Measurements from ENCODE around the gene PRKCB.

GRCh38 chr16:24062270-24062817 is 226.6 kb downstream of the PRKCB start:
- TF ChIP-seq SP1 (IDR thresholded peaks at IDR 0.05; ENCODE audit: low read depth, low read length): no peak
- no peak for TF ChIP-seq EP300 (IDR thresholded peaks at IDR 0.05; ENCODE audit: borderline replicate concordance in 1 of 2, low read depth in 2 of 2, low read length in 2 of 2)
- no peak for TF ChIP-seq POLR2AphosphoS5 (IDR thresholded peaks at IDR 0.05; ENCODE audit: low read depth, low read length)
- TF ChIP-seq CTCF (IDR thresholded peaks at IDR 0.05; ENCODE audit: control extremely low read depth in 1 of 3, insufficient read depth in 1 of 3, low read depth in 1 of 3, low read length in 3 of 3): no peak
- no peak for TF ChIP-seq NRF1 (IDR thresholded peaks at IDR 0.05; ENCODE audit: low read depth, low read length)
- no peak for TF ChIP-seq POLR2A (IDR thresholded peaks at IDR 0.05; ENCODE audit: control extremely low read depth in 1 of 2, low read depth in 2 of 2, low read length in 2 of 2)
- TF ChIP-seq TCF12 (IDR thresholded peaks at IDR 0.05; ENCODE audit: low read depth, low read length): no peak
- TF ChIP-seq GABPA (IDR thresholded peaks at IDR 0.05; ENCODE audit: borderline replicate concordance, insufficient read depth, low read length): no peak
- TF ChIP-seq YY1 (IDR thresholded peaks at IDR 0.05; ENCODE audit: low read depth, low read length): no peak
- TF ChIP-seq BRCA1 (IDR thresholded peaks at IDR 0.05; ENCODE audit: low read depth, low read length): no peak
- TF ChIP-seq HDAC2 (IDR thresholded peaks at IDR 0.05; ENCODE audit: borderline replicate concordance in 1 of 2, low read depth in 2 of 2, low read length in 2 of 2): no peak
- no peak for TF ChIP-seq SIX5 (IDR thresholded peaks at IDR 0.05; ENCODE audit: low read depth, low read length)
- TF ChIP-seq E2F6 (IDR thresholded peaks at IDR 0.05): no peak
- TF ChIP-seq GTF2F1 (IDR thresholded peaks at IDR 0.05; ENCODE audit: borderline replicate concordance, low read depth, low read length): no peak
